Ramos (cell line): ENCODE measurements around the gene LPXN.

Experiments used
- in situ Hi-C: fragments of 300-500 bp; cut with MboI; formaldehyde crosslinking; loops from one replicate; pipeline ENCODE4 v1.14.3; 2022; ENCODE audit warnings: low sequenced_read_pairs; ENCODE audit not compliant: unreplicated experiment

LPXN gene

DNA sequence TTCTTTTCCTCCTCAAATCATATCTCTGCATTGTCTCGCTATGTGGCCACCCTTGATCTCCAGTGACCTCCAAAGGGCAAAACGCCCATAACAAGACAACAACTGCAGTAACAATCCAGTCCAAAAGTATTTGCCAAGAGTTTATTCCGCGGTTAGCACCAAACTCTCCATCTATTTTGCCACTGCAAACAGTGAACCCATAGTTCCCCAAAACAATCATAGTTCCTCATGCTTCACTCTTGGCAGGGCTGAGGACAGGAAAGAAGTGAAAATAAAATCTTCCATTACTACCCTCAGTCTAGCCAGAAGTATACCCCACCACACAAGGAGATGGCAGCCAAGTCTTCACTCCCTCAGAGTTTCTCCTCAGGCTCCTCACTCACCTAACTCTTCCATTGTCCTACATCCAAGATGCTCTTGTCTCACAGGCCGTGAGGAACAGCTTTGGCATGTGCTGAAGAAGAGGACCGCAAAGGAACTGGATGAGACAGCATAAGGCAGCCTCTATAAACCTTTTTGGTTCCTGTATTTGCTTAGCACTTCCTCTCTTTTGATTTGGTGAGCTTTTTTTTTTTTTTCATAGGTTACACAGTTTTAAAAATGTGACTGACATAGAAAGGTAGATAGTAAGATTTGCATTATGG lies at the start of gene LPXN:
LPXN (minus strand) TSS at position 480 of the 644 bp plus-strand sequence; CDS start at position 396, 84 bp downstream.
- in situ Hi-C loops, result loop anchor here (25.0 kb wide), 1 partner anchor 537 kb away; the partner anchor contains the start of gene FAM111B

DNA sequence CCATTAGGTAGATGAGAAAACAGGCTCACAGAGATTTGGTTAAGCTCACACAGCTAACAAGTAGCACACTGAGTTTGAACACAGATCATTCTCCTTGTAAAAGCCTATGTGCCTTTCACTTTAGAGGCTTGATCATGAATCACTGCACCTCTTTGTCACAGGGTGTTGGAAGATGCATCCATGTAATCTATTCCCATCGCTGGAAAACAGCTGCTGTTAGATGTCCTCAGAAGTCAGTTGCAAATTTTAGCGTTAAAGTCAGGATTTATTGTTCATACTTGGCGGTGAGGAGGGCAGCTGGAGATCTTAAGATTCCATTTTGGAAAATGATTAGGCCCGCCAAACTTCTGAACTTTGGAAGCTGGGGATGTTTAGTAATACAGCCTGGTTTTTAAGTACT lies 49.4 kb upstream of the LPXN start:
- in situ Hi-C loops, result no loop called here

- in situ Hi-C loops, result no loop called here
Observed at GRCh38 chr11:58622344-58622743, 46.7 kb upstream of the LPXN start, which contains the start of gene CNTF. TSS of gene CNTF (plus strand) at chr11:58622665. CDS start at chr11:58622753, 88 bp downstream.

GRCh38 chr11:58621586-58622262 lies 46.1 kb upstream of the LPXN start:
- in situ Hi-C loops, result no loop called here

DNA sequence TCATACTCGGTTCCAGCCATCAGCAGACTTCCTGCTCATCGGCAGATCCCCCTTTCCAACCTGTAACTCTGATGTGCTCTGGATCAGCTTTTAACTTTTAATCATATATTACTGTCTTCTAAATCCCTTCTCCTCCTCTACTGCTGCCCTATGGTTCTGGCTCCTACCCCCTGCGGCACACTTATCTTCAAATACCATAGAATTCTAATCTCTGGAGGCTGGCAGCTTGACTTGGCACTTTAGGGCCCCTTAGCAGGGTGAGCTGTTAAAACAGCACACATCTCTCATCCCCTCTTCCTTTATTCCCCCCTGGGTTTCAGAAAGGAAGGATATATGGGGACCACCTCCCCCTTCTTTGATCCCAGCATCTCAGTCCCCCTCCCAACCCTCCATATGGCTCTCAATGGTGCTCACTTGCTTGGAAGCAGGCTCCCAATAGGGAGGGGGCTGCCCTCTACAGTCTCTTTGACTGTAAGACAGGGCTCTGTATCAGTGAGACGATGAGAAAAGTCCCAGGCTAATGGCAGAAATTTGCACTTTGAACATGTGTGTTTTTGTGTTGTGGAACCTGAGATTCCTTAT lies 42.4 kb upstream of the LPXN start:
- in situ Hi-C loops, result no loop called here

DNA sequence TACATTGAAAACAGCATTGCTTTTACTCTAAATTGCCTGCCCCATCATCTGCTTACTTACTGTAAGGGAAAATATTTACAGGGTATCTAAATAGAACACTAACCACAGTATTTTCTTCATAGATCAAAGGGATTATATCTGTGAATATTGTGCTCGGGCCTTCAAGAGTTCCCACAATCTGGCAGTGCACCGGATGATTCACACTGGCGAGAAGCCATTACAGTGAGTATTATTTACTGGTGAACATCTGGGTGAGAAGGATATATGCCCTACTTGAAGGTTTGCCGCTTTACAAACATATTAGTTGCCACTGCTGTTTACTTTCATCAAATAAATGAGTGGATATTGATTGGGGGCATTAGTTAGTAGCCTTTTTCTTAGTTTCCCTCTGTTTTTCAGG lies 40.9 kb upstream of the LPXN start:
- in situ Hi-C loops, result no loop called here

- in situ Hi-C loops, result no loop called here
Observed at GRCh38 chr11:58615559-58615958, 39.9 kb upstream of the LPXN start.

DNA sequence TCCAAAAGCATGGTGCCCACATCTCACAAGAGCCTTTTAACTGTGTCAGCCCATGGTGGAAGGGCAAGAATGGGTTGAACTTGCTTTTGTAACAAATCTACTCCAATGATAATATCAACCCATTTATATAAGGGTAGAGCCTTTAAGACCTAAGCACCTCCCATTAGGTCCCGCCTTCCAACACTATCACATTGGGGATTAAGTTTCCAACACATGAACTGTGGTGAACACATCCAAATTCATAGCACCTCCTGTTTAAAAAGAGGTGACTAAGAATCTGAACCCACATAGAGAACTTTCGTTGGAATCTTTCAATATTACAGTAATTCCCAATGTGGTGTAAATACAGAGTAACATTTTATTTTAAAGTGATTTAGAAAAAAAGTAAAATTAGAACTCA lies 37.6 kb upstream of the LPXN start:
- in situ Hi-C loops, result no loop called here

- in situ Hi-C loops, result no loop called here
Observed at GRCh38 chr11:58609723-58610122, 34.1 kb upstream of the LPXN start.

DNA sequence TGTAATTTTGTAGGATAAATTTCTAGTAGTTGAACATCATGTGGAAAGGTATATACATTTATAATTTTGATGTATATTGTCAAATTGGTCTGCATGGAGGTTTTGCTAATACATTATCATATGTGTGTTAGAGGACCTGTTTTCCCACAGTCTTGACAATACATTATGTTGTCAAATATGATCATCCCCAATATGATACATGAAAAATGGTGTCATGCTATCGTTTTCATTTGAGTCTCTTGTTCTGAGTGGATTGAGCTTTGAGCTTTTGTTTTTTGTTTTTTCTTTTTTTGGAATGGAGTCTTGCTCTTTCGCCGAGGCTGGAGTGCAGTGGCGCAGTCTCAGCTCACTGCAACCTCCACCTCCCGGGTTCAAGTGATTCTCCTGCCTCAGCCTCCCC lies 32.7 kb upstream of the LPXN start:
- in situ Hi-C loops, result no loop called here

- in situ Hi-C loops, result no loop called here
Observed at GRCh38 chr11:58606930-58607714, 31.5 kb upstream of the LPXN start.

GRCh38 chr11:58600510-58600909 lies 24.9 kb upstream of the LPXN start:
- in situ Hi-C loops, result no loop called here

GRCh38 chr11:58597486-58598144 lies 22.0 kb upstream of the LPXN start:
- in situ Hi-C loops, result loop anchor here (25.0 kb wide), 1 partner anchor 515 kb away; the partner anchor contains the start of gene FAM111B

GRCh38 chr11:58596621-58597020 lies 21.0 kb upstream of the LPXN start:
- in situ Hi-C loops, result loop anchor here (25.0 kb wide), 1 partner anchor 516 kb away; the partner anchor contains the start of gene FAM111B

- in situ Hi-C loops, result loop anchor here (25.0 kb wide), 1 partner anchor 517 kb away; the partner anchor contains the start of gene FAM111B
Observed at GRCh38 chr11:58594826-58595225, 19.2 kb upstream of the LPXN start.

DNA sequence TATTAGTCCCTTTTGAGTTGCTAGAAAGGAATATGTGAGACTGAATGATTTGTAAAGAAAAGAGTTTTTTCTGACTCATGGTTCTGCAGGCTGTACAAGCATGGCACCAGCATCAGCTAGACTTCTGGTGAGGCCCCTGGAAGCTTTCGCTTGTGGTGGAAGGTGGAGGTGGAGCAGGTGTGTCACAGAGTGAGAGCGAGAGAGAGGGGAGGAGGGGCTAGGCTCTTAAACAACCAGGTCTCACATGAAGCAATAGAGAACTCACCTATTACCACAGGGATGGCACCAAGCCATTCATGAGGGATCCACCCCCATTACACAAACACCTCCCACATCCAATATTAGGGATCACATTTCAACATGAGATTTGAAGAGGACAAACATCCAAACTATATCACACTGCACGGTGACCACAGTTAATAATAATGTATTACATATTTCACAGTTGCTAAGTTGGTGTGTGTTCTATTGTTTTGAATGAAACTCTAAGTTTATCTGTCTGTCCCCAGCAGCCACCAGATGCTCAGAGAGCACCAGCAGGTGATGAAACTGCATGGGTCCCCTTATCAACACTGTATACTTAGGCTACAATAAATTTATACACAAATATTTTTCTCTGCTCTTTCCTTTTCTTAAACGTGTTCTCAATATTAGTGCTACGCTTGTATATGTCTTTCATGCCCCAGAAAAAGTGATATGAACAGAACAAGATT lies 17.3 kb upstream of the LPXN start:
- in situ Hi-C loops, result loop anchor here (25.0 kb wide), 1 partner anchor 519 kb away; the partner anchor contains the start of gene FAM111B

DNA sequence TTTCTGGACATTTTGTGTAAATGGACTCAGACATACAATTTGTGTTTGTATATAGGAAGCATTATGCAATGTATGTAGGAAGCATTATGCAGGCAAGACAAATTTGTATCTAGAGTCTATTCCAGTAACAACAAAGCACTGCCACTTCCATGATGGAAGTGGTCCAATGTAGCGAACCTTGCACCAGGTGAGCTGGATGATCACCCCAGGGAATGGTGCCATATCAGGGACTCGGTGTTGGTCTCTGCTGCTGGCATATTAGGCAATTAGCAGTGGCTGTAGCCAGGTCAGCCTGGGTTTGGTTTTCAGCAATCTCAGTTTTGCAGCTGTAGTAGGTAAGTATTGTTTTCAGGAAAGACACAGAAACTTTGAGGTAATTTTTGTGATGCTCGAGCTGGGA lies 16.0 kb upstream of the LPXN start:
- in situ Hi-C loops, result loop anchor here (25.0 kb wide), 1 partner anchor 521 kb away; the partner anchor contains the start of gene FAM111B

GRCh38 chr11:58586998-58587397 lies 11.3 kb upstream of the LPXN start:
- in situ Hi-C loops, result loop anchor here (25.0 kb wide), 1 partner anchor 525 kb away; the partner anchor contains the start of gene FAM111B

GRCh38 chr11:58582437-58582836 lies 6.8 kb upstream of the LPXN start:
- in situ Hi-C loops, result loop anchor here (25.0 kb wide), 1 partner anchor 530 kb away; the partner anchor contains the start of gene FAM111B
